ENCODE data around the gene MYO9B.
A peak's percentile ranks its signal among the peaks of the same experiment; 100 is the strongest.

MYO9B gene

DNA sequence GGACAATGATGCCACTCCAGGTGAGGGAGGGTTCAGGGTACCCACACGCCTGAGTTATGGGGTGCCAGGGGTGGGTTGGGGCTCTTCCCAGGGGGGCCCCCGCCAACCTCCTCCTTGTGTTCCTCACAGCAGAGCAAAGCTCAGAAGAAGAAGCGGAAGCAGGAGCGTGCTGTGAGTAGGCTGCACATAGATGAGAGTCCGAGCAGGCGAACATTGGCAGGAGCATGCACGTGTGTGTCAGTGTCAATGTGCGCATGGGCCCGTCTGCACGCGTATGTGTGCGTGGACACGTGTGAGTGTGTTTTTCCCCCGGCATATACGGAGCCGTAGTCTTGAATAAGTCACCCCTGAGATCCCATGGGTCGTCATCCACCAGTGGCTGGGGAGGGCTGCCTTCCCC, 127.1 kb downstream of the MYO9B start:
- TF ChIP-seq SUZ12 (IDR thresholded peaks at IDR 0.05) (no peak), ARNT (IDR thresholded peaks at IDR 0.05) (no peak), ZNF384 (IDR thresholded peaks at IDR 0.05) (no peak), FOXK2 (IDR thresholded peaks at IDR 0.05) (no peak), FOXM1 (IDR thresholded peaks at IDR 0.05; ENCODE audit: borderline replicate concordance) (no peak), ELF4 (IDR thresholded peaks at IDR 0.05) (no peak), L3MBTL2 (conservative IDR thresholded peaks at IDR 0.05) (no peak)
- TF ChIP-seq, protein P1, sequence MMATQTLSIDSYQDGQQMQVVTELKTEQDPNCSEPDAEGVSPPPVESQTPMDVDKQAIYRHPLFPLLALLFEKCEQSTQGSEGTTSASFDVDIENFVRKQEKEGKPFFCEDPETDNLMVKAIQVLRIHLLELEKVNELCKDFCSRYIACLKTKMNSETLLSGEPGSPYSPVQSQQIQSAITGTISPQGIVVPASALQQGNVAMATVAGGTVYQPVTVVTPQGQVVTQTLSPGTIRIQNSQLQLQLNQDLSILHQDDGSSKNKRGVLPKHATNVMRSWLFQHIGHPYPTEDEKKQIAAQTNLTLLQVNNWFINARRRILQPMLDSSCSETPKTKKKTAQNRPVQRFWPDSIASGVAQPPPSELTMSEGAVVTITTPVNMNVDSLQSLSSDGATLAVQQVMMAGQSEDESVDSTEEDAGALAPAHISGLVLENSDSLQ (IDR thresholded peaks at IDR 0.05): no peak
- CTCF ChIA-PET: no interaction called here
- POLR2A ChIA-PET: no interaction called here
- no peak for DNase-seq (ENCODE audit: extremely low spot score)

DNA sequence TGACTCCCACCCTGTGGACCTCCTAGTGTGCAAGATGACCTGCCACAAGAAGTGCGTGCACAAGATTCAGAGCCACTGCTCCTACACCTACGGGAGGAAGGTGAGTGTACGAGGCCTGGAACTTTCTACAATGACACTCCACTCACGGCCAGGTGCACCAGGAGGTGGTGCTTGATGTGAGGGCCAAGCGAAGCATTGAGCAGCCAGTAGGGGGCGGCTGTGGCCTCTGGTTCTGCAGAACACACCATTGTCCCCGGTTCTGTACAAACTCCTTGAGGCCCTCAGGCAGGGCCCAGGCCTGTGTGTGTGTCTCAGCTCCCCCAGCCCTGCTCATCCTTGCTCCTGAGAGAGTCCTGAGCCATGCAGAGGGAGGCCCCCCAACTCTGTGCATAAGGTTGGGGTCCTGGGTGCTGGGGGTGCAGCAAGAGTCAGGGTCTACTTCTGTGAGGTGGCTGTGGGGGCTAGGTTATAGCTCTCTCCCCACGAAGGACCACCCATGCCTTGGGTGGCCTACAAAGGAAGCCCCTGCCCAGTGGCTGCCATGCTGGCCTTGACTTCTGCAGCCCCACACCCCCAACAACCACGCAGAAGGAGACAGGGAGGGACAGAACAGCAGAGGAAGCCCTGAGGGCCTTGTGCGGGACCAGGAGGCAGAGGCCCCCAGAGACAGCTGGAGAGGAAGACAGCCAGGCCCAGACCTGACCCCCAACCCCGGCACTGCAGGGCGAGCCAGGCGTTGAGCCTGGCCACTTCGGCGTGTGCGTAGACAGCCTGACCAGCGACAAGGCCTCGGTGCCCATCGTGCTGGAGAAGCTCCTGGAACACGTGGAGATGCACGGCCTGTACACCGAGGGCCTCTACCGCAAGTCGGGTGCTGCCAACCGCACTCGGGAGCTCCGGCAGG, 129.9 kb downstream of the MYO9B start:
- peak; percentile 68 for DNase-seq (ENCODE audit: extremely low spot score)
- ChIA-PET CTCF (interaction anchor here (0.6 to 2.1 kb wide), 6 partner anchors 12 to 158 kb away, joined by 3 to 4 read pairs (median 3); no protein-coding TSS in a partner anchor), POLR2A (interaction anchor here (0.5 to 1.2 kb wide), 5 partner anchors 9 to 137 kb away, joined by 3 to 5 read pairs (median 3); partner anchors contain the start of gene USE1)
- no peak for TF ChIP-seq NFRKB (IDR thresholded peaks at IDR 0.05)
- TF ChIP-seq ZNF384 (IDR thresholded peaks at IDR 0.05): no peak
- no peak for TF ChIP-seq SUZ12 (IDR thresholded peaks at IDR 0.05)
- TF ChIP-seq FOXA1 (IDR thresholded peaks at IDR 0.05): no peak
- TF ChIP-seq BHLHE40 (IDR thresholded peaks at IDR 0.05; ENCODE audit: borderline replicate concordance): no peak
- no peak for TF ChIP-seq HDGF (IDR thresholded peaks at IDR 0.05; ENCODE audit: borderline replicate concordance)
- no peak for TF ChIP-seq TARDBP (IDR thresholded peaks at IDR 0.05)
- no peak for TF ChIP-seq ELF4 (IDR thresholded peaks at IDR 0.05)
- TF ChIP-seq L3MBTL2 (conservative IDR thresholded peaks at IDR 0.05): no peak
- TF ChIP-seq SP1 (IDR thresholded peaks at IDR 0.05): no peak
- TF ChIP-seq, protein P1 (IDR thresholded peaks at IDR 0.05): no peak
- no peak for TF ChIP-seq LEF1 (IDR thresholded peaks at IDR 0.05; ENCODE audit: borderline replicate concordance)
- TF ChIP-seq ARNT (IDR thresholded peaks at IDR 0.05): no peak
- no peak for TF ChIP-seq FOXK2 (IDR thresholded peaks at IDR 0.05)
- no peak for TF ChIP-seq CTBP1 (IDR thresholded peaks at IDR 0.05; ENCODE audit: borderline replicate concordance)
- no peak for TF ChIP-seq FOXM1 (IDR thresholded peaks at IDR 0.05; ENCODE audit: borderline replicate concordance)

DNA sequence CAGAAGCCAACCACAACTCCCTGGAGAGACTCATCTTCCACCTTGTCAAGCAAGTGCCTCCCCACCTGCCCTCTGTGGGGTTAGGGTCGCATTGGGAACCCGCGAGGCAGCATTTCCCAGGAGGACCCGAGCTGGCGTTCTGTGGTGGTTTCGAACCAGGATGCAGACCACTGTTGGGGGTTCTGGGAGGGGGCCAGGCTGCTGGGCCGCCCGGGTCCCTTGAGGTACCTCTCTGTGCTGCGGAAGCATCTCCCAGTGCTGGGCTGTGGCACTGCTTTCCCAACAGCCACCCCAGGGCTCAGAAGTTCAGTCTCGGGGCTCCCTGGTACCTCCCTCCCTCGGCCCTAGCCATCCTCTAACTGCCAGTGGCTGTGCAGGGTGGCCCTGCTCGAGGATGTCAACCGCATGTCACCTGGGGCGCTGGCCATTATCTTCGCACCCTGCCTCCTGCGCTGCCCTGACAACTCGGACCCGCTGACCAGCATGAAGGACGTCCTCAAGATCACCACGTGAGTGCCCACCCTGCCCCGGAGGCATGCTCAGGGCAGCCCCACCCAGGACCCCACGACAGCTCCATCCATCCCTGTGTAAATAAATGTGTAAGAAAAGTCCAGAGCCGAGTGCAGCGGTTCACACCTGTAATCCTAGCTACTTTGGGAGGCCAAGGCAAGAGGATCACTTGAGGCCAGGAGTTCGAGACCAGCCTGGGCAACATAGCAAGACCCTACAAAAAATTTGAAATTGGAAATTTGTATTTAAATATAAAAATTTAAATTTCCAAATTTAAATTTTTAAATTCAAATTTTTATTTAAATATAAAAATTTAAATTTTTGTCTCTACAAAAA, 131.4 kb downstream of the MYO9B start:
- ChIA-PET POLR2A (interaction anchor here (0.6 to 1.2 kb wide), 2 partner anchors 8 to 86 kb away, joined by 3 to 5 read pairs; partner anchors contain the start of gene USE1), CTCF (interaction anchor here (2.1 kb wide), 1 partner anchor 75 kb away, joined by 4 read pairs; no protein-coding TSS in a partner anchor)
- DNase-seq (ENCODE audit: extremely low spot score): no peak
- TF ChIP-seq LEF1 (IDR thresholded peaks at IDR 0.05; ENCODE audit: borderline replicate concordance) (no peak), L3MBTL2 (conservative IDR thresholded peaks at IDR 0.05) (no peak), ELF4 (IDR thresholded peaks at IDR 0.05) (no peak)

DNA sequence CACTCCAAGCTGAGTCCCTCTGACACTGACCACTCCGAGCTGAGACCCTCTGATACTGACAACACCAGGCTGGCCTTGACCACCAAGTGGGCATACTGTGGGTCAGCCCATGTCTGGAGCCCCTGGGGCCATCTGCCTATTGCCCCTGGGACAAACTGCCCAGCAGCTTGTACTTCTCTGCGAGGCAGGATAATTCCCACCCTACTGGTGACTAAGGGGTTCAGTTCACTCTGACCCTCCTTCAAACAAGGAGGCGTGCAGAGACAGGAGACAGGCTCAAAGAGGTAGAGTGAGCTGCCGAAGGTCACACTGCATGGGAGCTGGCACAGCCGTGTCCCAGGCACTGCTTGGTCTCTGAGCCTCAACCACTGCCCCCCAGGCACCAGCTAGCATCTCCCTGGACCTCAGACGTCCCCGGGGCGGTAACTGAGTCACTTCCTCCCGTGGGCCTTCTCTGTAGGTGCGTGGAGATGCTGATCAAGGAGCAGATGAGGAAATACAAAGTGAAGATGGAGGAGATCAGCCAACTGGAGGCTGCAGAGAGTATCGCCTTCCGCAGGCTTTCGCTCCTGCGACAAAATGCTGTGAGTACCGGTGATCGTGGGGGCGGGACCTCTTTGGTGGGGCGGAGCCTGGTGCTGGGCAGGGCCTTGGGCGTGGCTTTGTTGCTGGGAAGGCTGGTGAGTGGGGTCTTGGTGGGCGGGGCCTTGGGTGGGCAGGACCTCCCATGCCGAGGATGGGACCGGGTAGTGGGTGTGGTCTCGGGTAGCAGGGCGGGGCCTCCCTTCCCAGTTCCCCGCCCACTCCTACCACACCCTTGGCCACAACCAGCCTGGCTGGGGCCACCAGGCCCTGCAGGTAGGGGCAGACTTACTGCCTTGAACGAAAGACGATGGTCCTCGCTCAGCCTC, 133.8 kb downstream of the MYO9B start:
- DNase-seq (ENCODE audit: extremely low spot score): peak; percentile 99
- POLR2A ChIA-PET: interaction anchor here (1.0 to 1.2 kb wide), 2 partner anchors 100 to 210 kb away, joined by 3 read pairs; partner anchors contain the start of gene DDA1
- CTCF ChIA-PET: no interaction called here
- TF ChIP-seq ARNT (IDR thresholded peaks at IDR 0.05) (no peak), HDGF (IDR thresholded peaks at IDR 0.05; ENCODE audit: borderline replicate concordance) (peak; percentile 80; the same call in 1 of the 2 replicates)

DNA sequence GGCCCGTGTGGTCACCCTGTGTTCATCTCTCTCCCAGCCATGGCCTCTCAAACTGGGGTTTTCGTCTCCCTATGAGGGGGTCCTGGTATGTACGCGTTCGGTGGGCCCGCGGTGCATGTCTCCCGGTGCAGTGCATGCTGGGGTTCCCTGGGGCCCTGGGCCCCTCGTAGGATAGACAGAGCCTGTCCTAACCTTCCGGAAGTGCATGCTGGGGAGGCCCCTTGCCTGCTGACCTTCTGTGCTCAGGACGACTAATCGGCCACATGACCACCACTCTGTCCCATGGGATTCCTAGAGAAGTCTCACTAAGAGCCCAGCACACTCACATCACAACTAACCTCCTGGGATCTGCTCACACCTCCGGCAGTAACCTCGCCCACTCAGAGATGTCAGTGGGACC, 134.7 kb downstream of the MYO9B start:
- TF ChIP-seq SP1 (IDR thresholded peaks at IDR 0.05) (no peak), L3MBTL2 (conservative IDR thresholded peaks at IDR 0.05) (no peak), CTBP1 (IDR thresholded peaks at IDR 0.05; ENCODE audit: borderline replicate concordance) (no peak), SUZ12 (IDR thresholded peaks at IDR 0.05) (no peak), FOXM1 (IDR thresholded peaks at IDR 0.05; ENCODE audit: borderline replicate concordance) (no peak), ZNF384 (IDR thresholded peaks at IDR 0.05) (no peak), FOXA1 (IDR thresholded peaks at IDR 0.05) (no peak), FOXK2 (IDR thresholded peaks at IDR 0.05) (no peak), ELF4 (IDR thresholded peaks at IDR 0.05) (no peak), ARNT (IDR thresholded peaks at IDR 0.05) (no peak), NFRKB (IDR thresholded peaks at IDR 0.05) (no peak), HDGF (IDR thresholded peaks at IDR 0.05; ENCODE audit: borderline replicate concordance) (no peak), BHLHE40 (IDR thresholded peaks at IDR 0.05; ENCODE audit: borderline replicate concordance) (no peak), TARDBP (IDR thresholded peaks at IDR 0.05) (no peak), LEF1 (IDR thresholded peaks at IDR 0.05; ENCODE audit: borderline replicate concordance) (no peak)
- TF ChIP-seq, protein P1 (IDR thresholded peaks at IDR 0.05): no peak
- CTCF ChIA-PET: no interaction called here
- POLR2A ChIA-PET: interaction anchor here (0.9 to 1.0 kb wide), 2 partner anchors 16 to 99 kb away, joined by 3 read pairs; partner anchors contain the start of genes DDA1 and OCEL1
- no peak for DNase-seq (ENCODE audit: extremely low spot score)
